Measurements from ENCODE around the gene UBTD1. TPM values are rescaled to one million over a fixed set of nuclear protein-coding genes. Genes with fewer than 3 reads are reported as not detected.

Gene UBTD1
- total and polyA plus RNA-seq, 10 of the 15 experiments (the other 5 are each of a cell fraction or from before 2014, with no cell fraction given), result 0.04 to 1.5 (median 1.2) TPM; not detected in 1

- H3K4me3 ChIP-seq, result no peak overlapping the region
- H3K79me2 ChIP-seq (ENCODE audit: control insufficient read depth, insufficient read depth, low read length), result no peaks in the 10 kb centered on the region
- in situ Hi-C loops (cut with MboI) (no loop called here), intact Hi-C loops (cut with micrococcal nuclease; ENCODE audit: unreplicated experiment) (loop anchor here (1.0 to 5.0 kb wide), 2 partner anchors 90 to 149 kb away; no protein-coding TSS in a partner anchor)
- peak; percentile 87 for ATAC-seq
- no peak overlapping the region for H3K4me2 ChIP-seq (ENCODE audit: control insufficient read depth, insufficient read depth)
- ChIA-PET RAD21 (ENCODE audit: unreplicated experiment) (interaction anchor here (1.8 kb wide), 1 partner anchor 90 kb away, joined by 7 read pairs; no protein-coding TSS in a partner anchor), POLR2A (no interaction called here), CTCF (interaction anchor here (0.9 to 5.7 kb wide), 8 partner anchors 31 to 238 kb away, joined by 3 to 34 read pairs (median 4); no protein-coding TSS in a partner anchor), SMC1A (ENCODE audit: uncharacterized antibody, unreplicated experiment) (interaction anchor here (0.6 to 2.1 kb wide), 3 partner anchors 90 to 185 kb away, joined by 3 to 6 read pairs (median 3); no protein-coding TSS in a partner anchor)
- H2AFZ ChIP-seq (ENCODE audit: control insufficient read depth, low read depth, low read length), result no peak overlapping the region
- no peaks in the 10 kb centered on the region for H3K9me3 ChIP-seq (replicated peaks; ENCODE audit: control insufficient read depth, insufficient read depth, low read length)
- TF ChIP-seq POLR2A (IDR thresholded peaks at IDR 0.05; ENCODE audit: low read depth, low read length), result no peak
- peak; percentile 61; the same call in 1 of the 2 replicates for TF ChIP-seq SMC3 (IDR thresholded peaks at IDR 0.05; ENCODE audit: borderline replicate concordance, low read length)
- TF ChIP-seq CTCF (IDR thresholded peaks at IDR 0.05 in 2 of 3, conservative IDR thresholded peaks at IDR 0.05 in 1 of 3; ENCODE audit: control insufficient read depth in 2 of 3, extremely low read depth in 1 of 3, insufficient read depth in 1 of 3, low read depth in 3 of 3, low read length in 3 of 3), result peak; percentile 77 to 85 (median 84)
- TF ChIP-seq RAD21 (IDR thresholded peaks at IDR 0.05; ENCODE audit: insufficient read depth, low read depth, low read length), result peak; percentile 71
- H3K27me3 ChIP-seq (replicated peaks in 1 of 2; ENCODE audit: control insufficient read depth in 2 of 2, insufficient read depth in 2 of 2, low read length in 1 of 2), result no peaks in the 10 kb centered on the region
- peak; percentile 9 for DNase-seq (ENCODE audit: low read depth, low spot score)
- peaks cover 36 to 48% of the 10 kb centered on the region in 2 experiments for H3K36me3 ChIP-seq (ENCODE audit: control insufficient read depth in 2 of 2, insufficient read depth in 2 of 2, low read length in 1 of 2)
- H3K4me1 ChIP-seq (ENCODE audit: control insufficient read depth, insufficient read depth, low read length), result no peaks in the 10 kb centered on the region
- H3K27ac ChIP-seq (ENCODE audit: control insufficient read depth, insufficient read depth), result no peak overlapping the region
- no peak overlapping the region for H3K9ac ChIP-seq (ENCODE audit: control insufficient read depth, insufficient read depth, low read length)
- WGBS (ENCODE audit: insufficient coverage, insufficient replicate concordance, low lambda C conversion rate, missing lambda C conversion rate), result 84% methylated on average over 4 of the region's 4 CpGs
- H4K20me1 ChIP-seq (ENCODE audit: control insufficient read depth, insufficient read depth), result no peaks in the 10 kb centered on the region
- BruUV-seq (replicated peaks), result no TSS peak
- no peak for FAIRE-seq
Observed at GRCh38 chr10:97463363-97464132, 35.2 kb upstream of the UBTD1 start.

Data from GM12878 (cell line).